SK-N-MC (cell line): ENCODE data around the gene ARIH1.

Experiments used
- DNase-seq: peaks from one replicate; pipeline ENCODE4 v3.0.0-alpha.2; 2011; ENCODE audit warnings: low read depth, low spot score
- H3K27ac ChIP-seq: fragments of 200-600 bp; sonication (generic); 2 replicates; pipeline ENCODE4 v1.5.1; 2016; ENCODE audit warnings: mixed run types
- H3K36me3 ChIP-seq: fragments of 200-600 bp; sonication (generic); 2 replicates; pipeline ENCODE4 v1.6.1; 2017; ENCODE audit warnings: antibody characterized with exemption, low read length, mixed read lengths; ENCODE audit not compliant: insufficient read depth
- H3K4me3 ChIP-seq: fragments of 200-600 bp; sonication (generic); 2 replicates; pipeline ENCODE4 v1.5.1; 2016
- H3K9ac ChIP-seq: fragments of 200-600 bp; sonication (generic); 2 replicates; pipeline ENCODE4 v1.8.0; 2017; ENCODE audit warnings: mixed run types, mixed read lengths; ENCODE audit not compliant: insufficient read length
- H3K9me3 ChIP-seq: fragments of 200-600 bp; sonication (generic); 2 replicates; pipeline ENCODE4 v1.6.1; 2017; ENCODE audit warnings: low read depth, mild to moderate bottlenecking, antibody characterized with exemption, low read length, moderate library complexity, mixed read lengths
- EZH2 ChIP-seq: fragments of 200-600 bp; sonication (generic); IDR thresholded peaks from one replicate; pipeline ENCODE4 v1.6.1; 2017; ENCODE audit warnings: antibody characterized with exemption
- FOXP2 ChIP-seq: optimal IDR thresholded peaks from 2 replicates; pipeline ENCODE3; 2011; ENCODE audit warnings: mild to moderate bottlenecking, moderate library complexity; ENCODE audit not compliant: insufficient read depth; ENCODE audit errors: extremely low read length, control extremely low read depth
- POLR2AphosphoS5 ChIP-seq: IDR thresholded peaks from 2 replicates; pipeline ENCODE4 v1.6.1; 2012; ENCODE audit warnings: mild to moderate bottlenecking, low read depth, low read length, borderline replicate concordance

Gene ARIH1

GRCh38 chr15:72538931-72539330 lies 64.8 kb downstream of the ARIH1 start:
- Histone ChIP-seq H3K4me3 (no peak overlapping the region), H3K9ac (no peak overlapping the region), H3K9me3 (no peaks in the 10 kb centered on the region; the same call in 1 of the 2 replicates), H3K27ac (no peak overlapping the region), H3K36me3 (peaks cover 7% of the 10 kb centered on the region)
- no peak for TF ChIP-seq FOXP2
- TF ChIP-seq POLR2AphosphoS5, result no peak
- TF ChIP-seq EZH2, result no peak
- no peak for DNase-seq

- H3K9ac ChIP-seq, result no peak overlapping the region
- H3K36me3 ChIP-seq, result peaks cover 22% of the 10 kb centered on the region
- TF ChIP-seq EZH2, result no peak
- TF ChIP-seq FOXP2, result no peak
- no peak for TF ChIP-seq POLR2AphosphoS5
- DNase-seq, result no peak
- no peak overlapping the region for H3K27ac ChIP-seq
- H3K9me3 ChIP-seq, result no peaks in the 10 kb centered on the region; the same call in 1 of the 2 replicates
- no peak overlapping the region for H3K4me3 ChIP-seq
Measured at GRCh38 chr15:72540606-72541237, 66.6 kb downstream of the ARIH1 start.

GRCh38 chr15:72541674-72542073 lies 67.5 kb downstream of the ARIH1 start:
- DNase-seq, result no peak
- Histone ChIP-seq H3K27ac (no peak overlapping the region), H3K9me3 (no peaks in the 10 kb centered on the region; the same call in 1 of the 2 replicates), H3K36me3 (peaks cover 22% of the 10 kb centered on the region), H3K4me3 (no peak overlapping the region), H3K9ac (no peak overlapping the region)
- TF ChIP-seq EZH2 (no peak), FOXP2 (no peak), POLR2AphosphoS5 (no peak)

GRCh38 chr15:72545156-72545555 lies 71.0 kb downstream of the ARIH1 start:
- Histone ChIP-seq H3K9ac (no peak overlapping the region), H3K36me3 (peaks cover 22% of the 10 kb centered on the region), H3K27ac (peak overlapping the region; percentile 14; the same call in 1 of the 2 replicates), H3K9me3 (no peaks in the 10 kb centered on the region), H3K4me3 (no peak overlapping the region)
- no peak for DNase-seq
- TF ChIP-seq POLR2AphosphoS5 (no peak), FOXP2 (no peak), EZH2 (no peak)

GRCh38 chr15:72554471-72555425 lies 80.6 kb downstream of the ARIH1 start:
- H3K36me3 ChIP-seq, result peaks cover 57% of the 10 kb centered on the region
- no peak for DNase-seq
- no peaks in the 10 kb centered on the region for H3K9me3 ChIP-seq
- no peak overlapping the region for H3K9ac ChIP-seq
- no peak overlapping the region for H3K27ac ChIP-seq
- no peak overlapping the region for H3K4me3 ChIP-seq
- TF ChIP-seq EZH2, result no peak
- no peak for TF ChIP-seq POLR2AphosphoS5
- TF ChIP-seq FOXP2, result no peak

GRCh38 chr15:72559781-72560180 lies 85.7 kb downstream of the ARIH1 start:
- H3K9me3 ChIP-seq, result no peaks in the 10 kb centered on the region
- H3K9ac ChIP-seq, result no peak overlapping the region
- H3K4me3 ChIP-seq, result no peak overlapping the region
- peaks cover 75% of the 10 kb centered on the region for H3K36me3 ChIP-seq
- peak; percentile 14 for DNase-seq
- TF ChIP-seq FOXP2, result no peak
- TF ChIP-seq EZH2, result no peak
- no peak for TF ChIP-seq POLR2AphosphoS5
- H3K27ac ChIP-seq, result peak overlapping the region; percentile 65; the same call in 1 of the 2 replicates

- Histone ChIP-seq H3K27ac (peak overlapping the region; percentile 65; the same call in 1 of the 2 replicates), H3K4me3 (no peak overlapping the region), H3K9me3 (no peaks in the 10 kb centered on the region), H3K9ac (no peak overlapping the region), H3K36me3 (peaks cover 70% of the 10 kb centered on the region)
- no peak for DNase-seq
- TF ChIP-seq EZH2 (no peak), POLR2AphosphoS5 (no peak), FOXP2 (no peak)
Measured at GRCh38 chr15:72560458-72560857, 86.3 kb downstream of the ARIH1 start.

GRCh38 chr15:72562386-72562785 lies 88.3 kb downstream of the ARIH1 start:
- DNase-seq, result no peak
- no peak for TF ChIP-seq POLR2AphosphoS5
- no peak for TF ChIP-seq FOXP2
- no peak for TF ChIP-seq EZH2
- no peak overlapping the region for H3K4me3 ChIP-seq
- peaks cover 71% of the 10 kb centered on the region for H3K36me3 ChIP-seq
- no peak overlapping the region for H3K27ac ChIP-seq
- H3K9ac ChIP-seq, result no peak overlapping the region
- H3K9me3 ChIP-seq, result no peaks in the 10 kb centered on the region

GRCh38 chr15:72562878-72563277 lies 88.7 kb downstream of the ARIH1 start:
- H3K27ac ChIP-seq, result no peak overlapping the region
- H3K4me3 ChIP-seq, result no peak overlapping the region
- H3K9ac ChIP-seq, result no peak overlapping the region
- no peak for DNase-seq
- TF ChIP-seq FOXP2, result no peak
- TF ChIP-seq EZH2, result no peak
- no peak for TF ChIP-seq POLR2AphosphoS5
- H3K9me3 ChIP-seq, result no peaks in the 10 kb centered on the region
- peaks cover 72% of the 10 kb centered on the region for H3K36me3 ChIP-seq
